GM21367 (cell line): ENCODE results near the gene NME8.

ENCODE experiments used
- ATAC-seq: cut with Tn5 transposase; IDR thresholded peaks from one replicate; pipeline ENCODE4 v1.9.1; 2021; ENCODE audit not compliant: unreplicated experiment

The NME8 gene

DNA sequence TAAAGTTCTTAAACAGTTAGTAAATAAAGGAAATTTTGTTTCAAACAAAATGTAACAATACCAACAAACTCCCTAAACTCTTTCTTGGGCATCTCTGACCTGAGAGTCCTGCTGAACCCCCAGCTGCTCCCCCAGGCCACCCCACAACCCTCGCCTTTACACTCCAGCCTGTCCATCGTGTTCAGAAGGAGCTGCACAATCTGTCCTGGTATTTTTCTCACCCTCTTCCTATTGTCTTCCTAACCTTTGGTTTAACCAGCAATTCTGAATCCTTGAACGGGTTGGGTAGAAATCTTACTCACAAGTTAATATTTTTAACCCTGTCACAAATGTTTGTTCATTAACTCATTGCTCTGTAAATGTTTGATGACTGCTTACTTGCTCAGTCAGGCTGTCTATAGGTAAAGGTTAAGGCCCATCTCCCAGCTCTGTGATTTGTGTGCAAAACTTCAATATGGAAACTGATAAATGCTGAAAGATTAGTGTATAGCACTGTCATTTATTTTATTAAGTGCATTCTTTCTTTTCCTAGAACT, 51.4 kb downstream of the NME8 start:
- ATAC-seq: no peak

- ATAC-seq: no peak
Measured at GRCh38 chr7:37901236-37901827, 52.9 kb downstream of the NME8 start.

DNA sequence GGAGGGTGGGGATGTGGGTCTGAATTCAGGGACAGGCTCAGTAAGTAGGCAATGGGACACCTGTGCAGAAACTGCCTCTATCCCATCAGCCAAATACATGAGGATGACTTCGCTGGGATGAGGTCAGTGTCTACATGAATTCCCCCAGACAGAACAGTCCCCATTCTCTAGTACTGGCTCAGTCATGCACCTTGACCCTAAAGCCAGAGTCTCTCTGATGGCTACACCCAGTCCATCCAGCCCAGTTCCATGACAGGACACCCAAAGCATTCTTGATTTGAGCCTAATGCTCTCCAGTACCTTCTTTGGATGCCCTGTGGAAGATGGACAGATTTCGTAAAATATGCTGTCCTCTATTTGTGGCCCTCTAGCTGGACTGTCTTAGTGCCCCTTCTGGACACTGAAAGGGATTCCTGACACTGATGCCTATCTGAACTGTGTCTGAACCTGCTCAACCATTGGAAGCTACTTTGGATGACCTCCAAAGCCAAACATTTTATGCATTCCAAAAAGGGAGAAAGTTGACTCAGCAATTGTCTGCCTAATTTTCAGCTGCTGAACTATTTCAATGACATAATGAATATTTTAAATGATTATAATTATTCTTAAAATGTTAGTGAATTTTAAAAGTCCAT, 53.6 kb downstream of the NME8 start:
- no peak for ATAC-seq

DNA sequence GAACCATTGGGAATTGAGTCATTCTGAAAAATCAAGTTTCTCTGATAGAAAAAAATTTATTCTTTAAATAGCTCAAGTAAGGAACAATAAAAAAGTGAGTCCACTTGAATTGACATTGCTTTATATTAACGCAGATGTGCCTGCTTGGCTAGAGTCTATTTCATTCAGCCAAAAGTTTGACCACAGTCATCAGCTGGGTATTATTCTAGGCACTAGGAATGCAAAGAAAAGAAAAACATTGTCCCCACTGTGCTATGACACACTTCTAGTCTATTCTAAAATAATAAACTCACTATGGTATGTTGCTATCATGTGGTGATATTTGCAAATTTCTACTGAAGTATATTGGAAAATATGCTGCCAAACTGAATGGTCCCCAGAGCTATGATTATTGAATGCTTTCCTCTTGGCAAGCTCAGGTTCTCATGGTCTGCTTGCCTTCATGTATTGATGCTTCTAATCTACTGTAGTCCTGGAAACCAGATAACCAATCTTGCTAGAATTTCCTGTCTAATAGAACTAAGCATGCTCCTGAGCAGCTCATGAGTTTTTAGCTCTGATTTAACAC, 59.9 kb downstream of the NME8 start:
- no peak for ATAC-seq

DNA sequence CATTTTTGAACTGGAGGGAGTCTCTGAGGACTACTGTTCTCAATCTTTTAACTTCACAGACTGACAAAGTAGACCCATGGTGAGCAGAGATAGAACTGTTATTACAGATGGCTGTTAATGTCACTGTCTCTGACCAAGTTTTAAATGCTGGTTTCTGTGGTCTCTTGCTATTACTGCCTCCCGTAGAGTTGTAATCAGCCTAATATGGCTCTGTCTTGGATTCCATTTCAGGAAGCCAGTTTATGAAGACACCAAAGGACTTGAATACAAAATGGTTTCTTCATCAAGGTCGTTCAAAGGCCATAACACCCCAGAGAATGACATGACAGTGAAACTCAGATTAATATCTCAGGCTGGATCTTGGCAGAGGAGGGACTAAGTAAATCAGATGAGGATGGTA, 64.4 kb downstream of the NME8 start:
- no peak for ATAC-seq

DNA sequence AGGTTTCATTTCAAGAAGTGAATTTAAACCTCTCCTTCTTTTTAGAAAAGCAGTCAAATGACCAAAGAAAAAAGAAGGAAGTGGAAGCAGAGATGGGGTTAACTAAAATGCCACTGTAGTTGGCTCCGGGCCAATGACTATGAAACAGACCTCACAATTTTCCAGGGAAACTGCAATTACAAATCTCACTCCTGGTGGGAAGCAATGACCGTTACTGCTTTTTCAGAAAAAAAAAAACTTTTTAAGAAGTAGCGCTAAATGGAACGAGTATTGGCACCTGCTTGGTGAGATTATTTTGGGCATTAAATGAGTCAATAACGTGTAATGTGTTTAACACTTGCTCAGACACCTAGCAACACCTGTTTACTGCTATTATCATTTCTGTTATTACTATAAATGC, 67.0 kb downstream of the NME8 start:
- ATAC-seq: no peak

DNA sequence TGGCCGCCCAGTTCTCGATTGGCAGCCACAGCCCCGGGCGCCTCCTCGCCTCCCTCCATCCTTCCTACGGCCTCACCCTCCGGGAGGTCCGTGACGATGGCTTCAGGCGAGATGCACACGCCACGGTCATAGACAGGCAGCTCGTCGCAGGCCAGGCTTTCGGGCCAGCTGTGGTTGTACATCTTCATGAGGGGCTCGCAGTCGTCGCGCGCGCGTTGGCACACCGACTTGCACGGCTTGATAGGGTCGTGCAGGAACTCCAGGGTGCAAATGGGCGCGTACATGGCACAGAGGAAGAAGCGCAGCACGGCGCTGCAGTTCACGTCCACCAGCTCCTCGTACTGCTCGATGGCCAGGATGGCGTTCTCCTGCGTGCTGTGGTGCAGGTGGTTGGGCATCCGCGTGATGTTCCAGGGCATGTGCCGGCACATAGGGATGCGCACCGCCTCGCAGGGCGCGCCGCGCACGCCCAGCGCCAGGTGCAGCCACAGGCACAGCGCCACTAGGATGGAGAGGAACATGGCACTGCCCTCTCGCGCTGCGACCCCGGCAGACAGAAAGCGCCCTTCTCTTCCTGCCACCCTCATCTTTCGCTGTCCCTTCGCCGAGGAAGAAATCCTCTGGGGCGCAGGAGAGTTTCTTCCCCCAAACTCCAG, 67.7 kb downstream of the NME8 start:
- no peak for ATAC-seq

DNA sequence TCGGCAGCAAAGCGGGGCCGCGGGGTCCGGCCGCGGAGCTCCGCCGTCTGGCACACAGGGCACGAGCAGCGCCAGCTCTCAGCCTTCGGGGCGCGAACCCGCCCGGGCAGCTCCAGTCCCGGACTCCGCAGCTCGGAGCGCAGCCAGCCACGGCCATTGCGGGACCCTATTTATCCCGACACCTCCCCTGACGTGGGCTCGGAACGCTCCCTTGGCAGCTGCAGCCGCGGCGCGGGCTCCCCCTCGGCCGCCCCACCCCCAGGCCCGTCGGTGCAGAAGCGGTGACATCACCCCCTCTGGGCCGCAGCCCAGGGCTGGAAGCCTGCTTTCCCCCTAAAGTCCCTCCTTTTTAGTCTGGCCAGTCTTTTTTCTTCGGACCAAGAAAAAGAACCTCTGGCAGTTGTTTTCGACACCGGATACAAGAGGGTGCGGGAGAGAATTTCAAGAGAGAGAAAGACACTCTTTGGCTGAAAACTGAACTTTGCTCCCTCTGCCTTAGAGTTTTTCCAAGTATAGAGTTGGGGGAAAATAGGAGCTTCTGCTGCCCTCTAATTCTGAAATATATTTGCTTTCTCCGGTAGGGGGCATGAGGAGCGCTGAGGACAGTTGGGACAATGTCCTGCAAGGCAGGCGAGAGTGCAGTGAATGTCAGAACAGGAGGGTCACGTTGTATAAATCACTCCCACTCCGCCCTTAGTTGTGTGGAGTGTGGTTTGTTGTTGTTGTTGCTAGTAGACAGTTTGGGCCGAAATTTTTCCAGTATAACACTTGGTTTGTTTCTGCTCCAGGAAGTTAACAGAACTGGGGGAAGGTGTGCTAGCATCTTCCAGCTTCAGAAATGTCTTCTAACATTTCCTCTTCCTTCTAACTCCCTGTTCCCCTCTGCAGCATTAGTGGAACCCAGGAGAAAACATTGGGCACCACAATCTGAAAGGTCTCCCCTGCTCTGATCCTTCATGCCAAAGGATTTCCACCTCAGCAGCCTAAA, 68.6 kb downstream of the NME8 start, which contains the start of gene SFRP4:
SFRP4 (minus strand) TSS at position 145 of the 988 bp plus-strand sequence. CDS start 280 bp downstream, outside the sequence.
- ATAC-seq: no peak

DNA sequence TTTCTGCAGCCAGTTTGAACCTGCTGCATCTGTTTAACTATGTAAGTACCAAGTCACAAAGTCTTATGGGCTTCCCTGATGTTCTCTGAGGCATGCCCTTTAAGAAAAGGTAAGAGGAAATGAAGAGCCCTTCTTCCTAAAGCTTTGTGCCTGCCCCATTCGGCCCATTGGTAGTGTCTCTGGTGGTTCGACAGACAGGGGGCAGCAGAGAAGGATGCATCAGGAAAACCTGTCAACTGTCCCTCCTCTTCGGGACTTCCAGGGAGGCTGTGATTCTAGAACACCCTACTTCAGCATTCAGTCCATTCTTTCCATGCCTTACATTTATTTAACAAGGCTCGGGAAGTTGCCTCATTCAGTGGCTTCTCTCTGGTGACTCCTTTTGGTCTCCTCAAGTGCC, 70.1 kb downstream of the NME8 start:
- no peak for ATAC-seq

GRCh38 chr7:37920305-37920848, 72.0 kb downstream of the NME8 start, which contains the start of gene EPDR1:
Gene EPDR1 (plus strand): TSS chr7:37920640. CDS start chr7:37920940, 300 bp downstream.
- peak; percentile 45 for ATAC-seq

DNA sequence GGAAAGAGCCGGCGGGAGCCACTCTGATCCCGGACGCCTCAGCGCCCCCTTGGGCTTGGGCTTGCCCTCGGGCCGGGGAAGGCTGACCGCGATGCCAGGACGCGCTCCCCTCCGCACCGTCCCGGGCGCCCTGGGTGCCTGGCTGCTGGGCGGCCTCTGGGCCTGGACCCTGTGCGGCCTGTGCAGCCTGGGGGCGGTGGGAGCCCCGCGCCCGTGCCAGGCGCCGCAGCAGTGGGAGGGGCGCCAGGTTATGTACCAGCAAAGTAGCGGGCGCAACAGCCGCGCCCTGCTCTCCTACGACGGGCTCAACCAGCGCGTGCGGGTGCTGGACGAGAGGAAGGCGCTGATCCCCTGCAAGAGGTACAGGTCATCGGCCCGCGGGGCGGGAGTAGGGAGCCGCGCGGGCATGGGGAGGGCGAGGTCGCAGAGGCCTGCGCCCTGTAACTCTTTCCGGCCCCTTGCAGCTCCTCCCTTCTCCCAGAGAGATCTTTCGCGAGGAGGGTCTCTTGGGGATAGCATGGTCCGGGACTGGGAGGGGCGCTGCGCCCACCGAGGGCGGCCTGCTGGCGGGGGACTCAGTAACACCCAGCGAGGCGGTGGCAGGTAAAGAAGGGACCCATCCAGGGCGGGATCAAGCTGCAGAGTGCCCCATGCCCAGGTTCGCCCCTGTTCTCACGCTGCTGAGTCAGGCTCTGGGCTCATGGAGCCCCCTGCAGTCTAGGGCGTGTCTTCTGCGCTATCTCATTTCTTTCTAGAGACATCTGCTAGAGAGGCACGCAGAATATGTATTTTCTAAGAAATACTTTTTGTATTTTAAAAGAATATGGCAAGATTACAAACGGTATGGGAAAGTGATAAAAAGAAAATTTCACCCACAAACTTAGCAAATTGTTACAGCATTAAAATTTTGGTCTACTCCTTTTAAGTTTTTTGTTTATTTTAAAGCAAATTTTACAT, 72.7 kb downstream of the NME8 start:
- ATAC-seq: peak; percentile 48

GRCh38 chr7:37921876-37922275, 73.5 kb downstream of the NME8 start:
- no peak for ATAC-seq

DNA sequence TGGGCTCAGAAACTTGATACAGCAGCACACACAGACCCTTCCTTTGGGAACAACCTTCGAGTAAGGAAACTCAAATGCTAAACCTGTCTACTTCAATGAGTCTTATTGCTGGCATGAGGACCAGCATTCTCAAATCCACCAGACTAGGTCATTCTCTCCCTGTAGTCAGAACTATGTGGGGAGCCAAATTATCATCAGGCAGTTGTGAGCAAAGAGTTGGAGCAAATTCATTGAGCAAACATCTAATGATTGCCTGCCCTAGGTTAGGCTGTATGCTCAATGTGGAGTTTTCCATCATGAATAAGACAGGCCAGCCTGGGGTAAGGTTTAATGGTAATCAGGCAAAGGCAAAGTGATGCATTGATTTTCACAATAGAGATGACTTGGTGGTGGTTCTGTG, 75.6 kb downstream of the NME8 start:
- ATAC-seq: no peak

- no peak for ATAC-seq
Measured at GRCh38 chr7:37924491-37925041, 76.2 kb downstream of the NME8 start.

GRCh38 chr7:37925620-37926019, 77.2 kb downstream of the NME8 start:
- no peak for ATAC-seq

- ATAC-seq: no peak
Measured at GRCh38 chr7:37927773-37928444, 79.5 kb downstream of the NME8 start.

DNA sequence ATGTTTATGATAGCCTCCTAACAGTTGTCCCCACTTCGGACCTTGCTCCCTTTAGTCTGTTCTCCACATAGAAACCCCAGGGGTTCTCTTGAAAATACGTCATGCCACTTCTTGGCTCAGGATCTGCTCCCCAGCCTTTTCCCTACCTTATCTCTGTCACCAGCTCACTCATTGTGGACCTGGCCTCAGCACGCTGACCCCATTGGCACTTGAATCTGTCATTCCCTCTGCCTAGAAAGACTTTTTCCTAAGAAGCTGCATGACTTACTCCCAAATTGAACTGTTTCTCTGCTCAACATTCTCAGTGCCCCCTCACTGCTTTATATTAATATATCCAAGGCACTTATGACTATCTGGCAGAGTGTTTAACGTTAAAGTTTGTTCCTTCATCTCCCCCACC, 80.5 kb downstream of the NME8 start:
- no peak for ATAC-seq

- ATAC-seq: no peak
Measured at GRCh38 chr7:37930226-37930948, 82.0 kb downstream of the NME8 start.
